ENCODE measurements around the gene PKNOX2.
A peak's percentile ranks its signal among the peaks of the same experiment; 100 is the strongest.

Gene PKNOX2

GRCh38 chr11:125337836-125338834, 173.6 kb downstream of the PKNOX2 start:
- DNase-seq (ENCODE audit: low read depth in 2 of 2), result no peak

- DNase-seq (ENCODE audit: low read depth in 2 of 2), result no peak
These were observed 174.6 kb downstream of the PKNOX2 start for GRCh38 chr11:125338886-125339811.

- no peak for DNase-seq (ENCODE audit: low read depth in 2 of 2)
These were observed 177.1 kb downstream of the PKNOX2 start for GRCh38 chr11:125341676-125342075.

- no peak for DNase-seq (ENCODE audit: low read depth in 2 of 2)
These were observed 177.9 kb downstream of the PKNOX2 start for GRCh38 chr11:125342281-125342930.

- no peak for DNase-seq (ENCODE audit: low read depth in 2 of 2)
These were observed 178.7 kb downstream of the PKNOX2 start for GRCh38 chr11:125343086-125343717.

- DNase-seq (ENCODE audit: low read depth in 2 of 2), result no peak
These were observed 179.2 kb downstream of the PKNOX2 start for GRCh38 chr11:125343718-125344131.

GRCh38 chr11:125344846-125345420, 180.4 kb downstream of the PKNOX2 start:
- DNase-seq (ENCODE audit: low read depth in 2 of 2), result no peak

GRCh38 chr11:125345421-125346178, 181.0 kb downstream of the PKNOX2 start:
- peak; percentile 34 to 42 for DNase-seq (ENCODE audit: low read depth in 2 of 2)

- DNase-seq (ENCODE audit: low read depth in 2 of 2), result no peak
These were observed 181.6 kb downstream of the PKNOX2 start for GRCh38 chr11:125346179-125346530.

- DNase-seq (ENCODE audit: low read depth in 2 of 2), result no peak
These were observed 182.2 kb downstream of the PKNOX2 start for GRCh38 chr11:125346565-125347260.

- DNase-seq (ENCODE audit: low read depth in 2 of 2), result no peak
These were observed 182.7 kb downstream of the PKNOX2 start for GRCh38 chr11:125347261-125347585.

GRCh38 chr11:125348141-125348651, 183.6 kb downstream of the PKNOX2 start:
- DNase-seq (ENCODE audit: low read depth in 2 of 2), result no peak

GRCh38 chr11:125348674-125349309, 184.2 kb downstream of the PKNOX2 start:
- DNase-seq (ENCODE audit: low read depth in 2 of 2), result no peak

- DNase-seq (ENCODE audit: low read depth in 2 of 2), result no peak
These were observed 185.9 kb downstream of the PKNOX2 start for GRCh38 chr11:125350206-125351032.

GRCh38 chr11:125351033-125351867, 186.7 kb downstream of the PKNOX2 start:
- DNase-seq (ENCODE audit: low read depth in 2 of 2), result no peak

GRCh38 chr11:125351868-125352250, 187.3 kb downstream of the PKNOX2 start:
- DNase-seq (ENCODE audit: low read depth in 2 of 2), result no peak

- DNase-seq (ENCODE audit: low read depth in 2 of 2), result no peak
These were observed 192.2 kb downstream of the PKNOX2 start for GRCh38 chr11:125356797-125357196.
